Skin of body (tissue), 2 donors: ENCODE measurements around the gene ASB14. TPM values are rescaled to one million over a fixed set of nuclear protein-coding genes. Genes with fewer than 3 reads are reported as not detected.

Source experiments
- DNase-seq: peaks from one replicate; lab custom pipeline; 2025; lab: John Stamatoyannopoulos, UW
- total RNA-seq: library from RNA; depleted of rRNA; stranded (reverse); fragments of >200 nt; gene quantifications from one replicate; pipeline ENCODE4 v1.2.3, GENCODE V29; 2014

ASB14 gene
- total RNA-seq, 1 donor from 2014 or later = 0.10 TPM

- DNase-seq = no peak
Observed at GRCh38 chr3:57261119-57261518, 31.4 kb downstream of the ASB14 start.

- no peak for DNase-seq
Observed at GRCh38 chr3:57257678-57258077, 34.8 kb downstream of the ASB14 start.

- no peak for DNase-seq
Observed at GRCh38 chr3:57256844-57257243, 35.6 kb downstream of the ASB14 start.

GRCh38 chr3:57252404-57252803 is 40.1 kb downstream of the ASB14 start:
- DNase-seq = no peak

GRCh38 chr3:57244946-57245345 is 47.5 kb downstream of the ASB14 start:
- DNase-seq = no peak

GRCh38 chr3:57234613-57235575 is 57.6 kb downstream of the ASB14 start:
- DNase-seq = no peak

- DNase-seq = no peak
Observed at GRCh38 chr3:57233799-57234198, 58.7 kb downstream of the ASB14 start.

GRCh38 chr3:57230006-57230405 is 62.5 kb downstream of the ASB14 start:
- DNase-seq = no peak

GRCh38 chr3:57227930-57228751 is 64.3 kb downstream of the ASB14 start:
- peak; percentile 85 for DNase-seq

GRCh38 chr3:57227204-57227929 is 65.1 kb downstream of the ASB14 start, which contains the start of gene APPL1:
Gene APPL1, plus strand, starts transcription at chr3:57227729. Its CDS starts 155 bp downstream, at chr3:57227884.
- peak; percentile 90 for DNase-seq

- DNase-seq = no peak
Observed at GRCh38 chr3:57226176-57226575, 66.3 kb downstream of the ASB14 start.

- DNase-seq = no peak
Observed at GRCh38 chr3:57224856-57225255, 67.6 kb downstream of the ASB14 start.

- peak; percentile 68 for DNase-seq
Observed at GRCh38 chr3:57221883-57222282, 70.6 kb downstream of the ASB14 start.

Other genes with a start within 250 kb of the ASB14 start
- gene SPATA12, start 232.0 kb downstream of the ASB14 start, total RNA-seq = 0.10 TPM
- 18.3 TPM for gene IL17RD, start 127.3 kb downstream of the ASB14 start, total RNA-seq
- gene HESX1, start 92.7 kb downstream of the ASB14 start, total RNA-seq = 0.89 TPM
- 63.0 TPM for gene APPL1, start 65.0 kb downstream of the ASB14 start, total RNA-seq